Measurements from ENCODE around the gene FGD6.

DNA sequence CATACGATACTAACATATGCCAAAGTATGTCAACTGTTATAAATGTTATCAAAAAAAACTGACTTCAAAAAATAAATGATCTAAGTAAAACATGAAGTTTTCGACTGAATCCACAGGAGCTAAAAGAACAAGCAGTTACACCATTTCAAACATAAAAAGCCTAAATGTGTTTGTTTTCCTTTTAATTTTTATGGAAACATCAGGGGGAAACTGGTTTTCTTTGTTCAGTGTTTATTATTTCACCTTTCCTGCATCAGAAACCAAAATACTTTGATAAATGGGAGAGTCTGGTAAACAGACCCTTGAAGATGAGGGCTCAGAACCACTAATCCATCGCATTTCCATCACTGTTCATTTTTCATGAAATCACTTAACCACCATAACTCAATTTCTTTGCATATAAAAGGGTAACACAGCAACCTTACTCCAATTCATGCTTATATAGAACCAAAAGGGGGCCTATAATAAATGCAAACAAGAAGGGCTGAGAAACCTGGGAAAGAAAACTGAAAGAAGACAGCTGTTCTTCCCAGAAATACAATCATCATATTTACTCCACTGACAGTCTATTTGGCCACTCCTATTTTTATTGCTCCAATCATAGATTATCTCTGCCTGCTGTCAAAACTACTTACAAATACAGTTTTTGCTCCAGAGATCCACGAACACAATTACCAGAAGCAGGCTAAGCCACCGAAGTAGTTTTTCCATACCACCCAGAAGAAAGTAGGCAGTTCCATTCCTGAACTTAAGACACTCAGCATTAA lies 17.0 kb downstream of the FGD6 start:
- TF ChIP-seq SNAI2 (CRISPR knock-in tag; IDR thresholded peaks at IDR 0.05) (no peak), ZFP3 (CRISPR knock-in tag; IDR thresholded peaks at IDR 0.05) (no peak), ESRRG (CRISPR knock-in tag; IDR thresholded peaks at IDR 0.05) (no peak)
